Activated naive CD8-positive, alpha-beta T cell treated with anti-CD3 and anti-CD28 coated beads for 36 hours (primary cell): ENCODE measurements around the gene SCART1. TPM values are rescaled to one million over a fixed set of nuclear protein-coding genes. Genes with fewer than 3 reads are reported as not detected.
"Not testable (repeated sequence)": the region's sequence is repeated elsewhere in the genome, so short reads cannot be mapped to it uniquely, and the experiment has no call there.

Source experiments
- DNase-seq: peaks from one replicate; pipeline ENCODE4 v3.0.0; 2021
- H3K27ac Mint-ChIP-seq: one replicate; pipeline ENCODE4 v1.8.0; 2022; ENCODE audit warnings: mild to moderate bottlenecking, moderate library complexity, mixed read lengths
- H3K27me3 Mint-ChIP-seq: one replicate; pipeline ENCODE4 v1.8.0; 2022; ENCODE audit warnings: mild to moderate bottlenecking, mixed read lengths
- H3K36me3 Mint-ChIP-seq: one replicate; pipeline ENCODE4 v1.8.0; 2021; ENCODE audit warnings: mild to moderate bottlenecking, mixed read lengths
- H3K4me1 Mint-ChIP-seq: one replicate; pipeline ENCODE4 v1.8.0; 2021; ENCODE audit warnings: mixed read lengths
- H3K4me3 Mint-ChIP-seq: one replicate; pipeline ENCODE4 v1.8.0; 2022; ENCODE audit warnings: mild to moderate bottlenecking, moderate library complexity, mixed read lengths
- H3K9me3 Mint-ChIP-seq: one replicate; pipeline ENCODE4 v1.8.0; 2022; ENCODE audit warnings: mixed read lengths
- total RNA-seq, 2 experiments: library from RNA; stranded (reverse); gene quantifications; one replicate each; pipeline ENCODE4 v1.2.3, GENCODE V29; 2021

The SCART1 gene
- total RNA-seq, 2 experiments from 2014 or later: 0.28 to 0.45 TPM

- no peak for DNase-seq
- Mint-ChIP-seq H3K9me3 (peaks cover 5% of the 10 kb centered on the region), H3K4me3 (no peak overlapping the region), H3K27me3 (no peaks in the 10 kb centered on the region), H3K4me1 (no peaks in the 10 kb centered on the region), H3K36me3 (peaks cover 5% of the 10 kb centered on the region), H3K27ac (no peak overlapping the region)
Measured at GRCh38 chr10:133467286-133467911, 13.7 kb downstream of the SCART1 start.

GRCh38 chr10:133469205-133469604, 15.5 kb downstream of the SCART1 start:
- not testable (repeated sequence) for H3K4me1 Mint-ChIP-seq, DNase-seq, H3K27ac Mint-ChIP-seq, H3K9me3 Mint-ChIP-seq, H3K27me3 Mint-ChIP-seq, H3K36me3 Mint-ChIP-seq, H3K4me3 Mint-ChIP-seq

GRCh38 chr10:133471300-133472109, 17.8 kb downstream of the SCART1 start:
- peaks cover 13% of the 10 kb centered on the region for H3K4me1 Mint-ChIP-seq
- H3K27ac Mint-ChIP-seq: no peak overlapping the region
- no peak overlapping the region for H3K4me3 Mint-ChIP-seq
- H3K9me3 Mint-ChIP-seq: peaks cover 5% of the 10 kb centered on the region
- no peaks in the 10 kb centered on the region for H3K27me3 Mint-ChIP-seq
- peaks cover 5% of the 10 kb centered on the region for H3K36me3 Mint-ChIP-seq
- DNase-seq: no peak

DNA sequence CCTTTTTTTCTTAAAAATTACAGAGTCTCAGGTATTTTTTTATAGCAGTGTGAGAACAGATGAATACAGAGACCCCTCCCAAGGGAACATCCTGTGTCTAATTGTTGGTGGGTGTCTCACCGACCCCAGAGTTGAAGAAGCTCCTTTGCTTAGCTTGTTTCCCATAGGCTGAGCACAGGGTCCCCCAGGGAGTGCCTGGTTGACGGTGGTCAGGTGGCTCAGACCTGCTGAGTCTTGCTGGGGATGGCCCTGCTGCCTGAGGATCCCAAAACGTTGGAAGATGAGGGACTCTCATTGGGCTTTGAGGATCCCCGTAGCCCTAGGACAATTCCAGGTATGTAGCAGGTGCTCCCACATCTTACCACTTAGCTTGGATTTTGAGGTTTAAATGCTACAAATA, 19.5 kb downstream of the SCART1 start:
- no peaks in the 10 kb centered on the region for H3K27me3 Mint-ChIP-seq
- H3K4me3 Mint-ChIP-seq: no peak overlapping the region
- peaks cover 5% of the 10 kb centered on the region for H3K9me3 Mint-ChIP-seq
- peaks cover 13% of the 10 kb centered on the region for H3K4me1 Mint-ChIP-seq
- no peak for DNase-seq
- no peak overlapping the region for H3K27ac Mint-ChIP-seq
- H3K36me3 Mint-ChIP-seq: peaks cover 4% of the 10 kb centered on the region

DNA sequence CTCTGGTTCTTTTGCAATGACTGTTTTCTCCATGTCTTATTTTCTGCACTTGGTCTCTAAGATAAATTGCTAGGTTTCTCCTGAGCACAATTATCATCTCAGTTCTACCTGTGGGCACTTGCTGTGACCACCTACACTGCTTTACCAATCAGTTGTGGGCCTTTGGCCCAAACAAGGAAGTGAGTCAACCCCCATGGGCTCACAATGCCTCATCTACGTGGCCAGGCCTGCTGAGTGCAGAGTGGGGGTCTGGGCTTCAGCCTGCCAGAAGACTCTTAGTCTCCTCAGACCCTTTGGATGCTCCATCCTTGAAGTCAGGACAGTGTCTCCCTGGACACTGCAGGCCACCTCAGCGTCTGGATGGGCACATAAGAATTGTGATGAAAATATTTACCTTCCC, 20.3 kb downstream of the SCART1 start:
- H3K9me3 Mint-ChIP-seq: peaks cover 3% of the 10 kb centered on the region
- DNase-seq: no peak
- H3K36me3 Mint-ChIP-seq: peaks cover 3% of the 10 kb centered on the region
- H3K4me3 Mint-ChIP-seq: no peak overlapping the region
- no peak overlapping the region for H3K27ac Mint-ChIP-seq
- no peaks in the 10 kb centered on the region for H3K27me3 Mint-ChIP-seq
- H3K4me1 Mint-ChIP-seq: peaks cover 13% of the 10 kb centered on the region

- Mint-ChIP-seq H3K27me3 (no peaks in the 10 kb centered on the region), H3K4me1 (peaks cover 13% of the 10 kb centered on the region), H3K27ac (no peak overlapping the region), H3K4me3 (no peak overlapping the region), H3K36me3 (no peaks in the 10 kb centered on the region), H3K9me3 (no peaks in the 10 kb centered on the region)
- no peak for DNase-seq
Measured at GRCh38 chr10:133474665-133475424, 21.1 kb downstream of the SCART1 start.

- H3K27ac Mint-ChIP-seq: no peak overlapping the region
- H3K4me3 Mint-ChIP-seq: no peak overlapping the region
- no peaks in the 10 kb centered on the region for H3K36me3 Mint-ChIP-seq
- H3K4me1 Mint-ChIP-seq: peaks cover 13% of the 10 kb centered on the region
- no peaks in the 10 kb centered on the region for H3K27me3 Mint-ChIP-seq
- H3K9me3 Mint-ChIP-seq: no peaks in the 10 kb centered on the region
- no peak for DNase-seq
Measured at GRCh38 chr10:133475425-133475734, 21.6 kb downstream of the SCART1 start.

- no peak overlapping the region for H3K4me3 Mint-ChIP-seq
- DNase-seq: no peak
- H3K4me1 Mint-ChIP-seq: peaks cover 13% of the 10 kb centered on the region
- H3K27ac Mint-ChIP-seq: no peak overlapping the region
- no peaks in the 10 kb centered on the region for H3K36me3 Mint-ChIP-seq
- H3K27me3 Mint-ChIP-seq: no peaks in the 10 kb centered on the region
- no peaks in the 10 kb centered on the region for H3K9me3 Mint-ChIP-seq
Measured at GRCh38 chr10:133475821-133476640, 22.3 kb downstream of the SCART1 start.

DNA sequence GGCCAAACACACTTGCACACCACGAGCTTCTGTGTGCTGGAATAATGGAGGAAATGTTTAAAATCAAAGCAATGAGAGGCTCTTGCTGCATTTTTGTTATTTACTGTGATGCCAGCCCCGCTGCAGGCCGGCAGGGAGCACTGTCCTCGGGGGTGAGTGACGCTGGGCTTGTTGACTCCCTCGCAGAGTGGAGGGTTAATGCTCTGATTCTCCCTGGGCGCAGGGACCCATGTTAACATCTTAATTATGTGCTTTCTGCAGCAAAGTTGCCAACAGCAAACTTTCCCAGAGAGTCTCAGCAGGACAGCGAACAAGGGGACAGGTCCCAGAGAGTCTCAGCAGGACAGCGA, 22.9 kb downstream of the SCART1 start:
- Mint-ChIP-seq H3K9me3 (no peaks in the 10 kb centered on the region), H3K27ac (no peak overlapping the region), H3K4me1 (peaks cover 13% of the 10 kb centered on the region), H3K27me3 (no peaks in the 10 kb centered on the region), H3K36me3 (no peaks in the 10 kb centered on the region), H3K4me3 (no peak overlapping the region)
- DNase-seq: no peak

- no peaks in the 10 kb centered on the region for H3K27me3 Mint-ChIP-seq
- no peak overlapping the region for H3K27ac Mint-ChIP-seq
- H3K9me3 Mint-ChIP-seq: peaks cover 25% of the 10 kb centered on the region
- peaks cover 6% of the 10 kb centered on the region for H3K36me3 Mint-ChIP-seq
- H3K4me1 Mint-ChIP-seq: no peaks in the 10 kb centered on the region
- H3K4me3 Mint-ChIP-seq: no peak overlapping the region
- DNase-seq: no peak
Measured at GRCh38 chr10:133481086-133481643, 27.4 kb downstream of the SCART1 start.

GRCh38 chr10:133481657-133482056, 27.9 kb downstream of the SCART1 start:
- Mint-ChIP-seq H3K27me3 (no peaks in the 10 kb centered on the region), H3K4me3 (no peak overlapping the region), H3K27ac (no peak overlapping the region), H3K9me3 (peaks cover 28% of the 10 kb centered on the region), H3K36me3 (peaks cover 11% of the 10 kb centered on the region), H3K4me1 (no peaks in the 10 kb centered on the region)
- DNase-seq: no peak

DNA sequence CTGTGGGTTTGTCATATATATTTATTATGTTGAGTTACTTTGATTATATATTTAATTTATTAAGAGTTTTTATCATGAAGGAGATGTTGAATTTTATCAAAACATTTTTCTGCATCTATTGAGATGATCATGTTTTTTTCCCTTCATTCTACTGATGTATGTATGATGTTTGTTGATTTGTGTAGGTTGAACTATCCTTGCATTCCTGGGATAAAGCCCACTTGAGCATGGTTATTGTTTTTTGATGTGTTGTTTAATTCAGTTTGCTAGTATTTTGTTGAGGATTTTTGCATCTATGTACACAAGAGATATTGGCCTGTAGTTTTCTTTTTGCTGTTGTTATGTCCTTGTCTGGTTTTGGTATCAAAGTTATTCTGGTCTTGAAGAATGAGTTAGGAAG, 31.1 kb downstream of the SCART1 start:
- peaks cover 40% of the 10 kb centered on the region for H3K9me3 Mint-ChIP-seq
- H3K27me3 Mint-ChIP-seq: no peaks in the 10 kb centered on the region
- H3K27ac Mint-ChIP-seq: no peak overlapping the region
- no peak overlapping the region for H3K4me3 Mint-ChIP-seq
- no peak for DNase-seq
- H3K4me1 Mint-ChIP-seq: peaks cover under 1% of the 10 kb centered on the region
- H3K36me3 Mint-ChIP-seq: peaks cover 15% of the 10 kb centered on the region

DNA sequence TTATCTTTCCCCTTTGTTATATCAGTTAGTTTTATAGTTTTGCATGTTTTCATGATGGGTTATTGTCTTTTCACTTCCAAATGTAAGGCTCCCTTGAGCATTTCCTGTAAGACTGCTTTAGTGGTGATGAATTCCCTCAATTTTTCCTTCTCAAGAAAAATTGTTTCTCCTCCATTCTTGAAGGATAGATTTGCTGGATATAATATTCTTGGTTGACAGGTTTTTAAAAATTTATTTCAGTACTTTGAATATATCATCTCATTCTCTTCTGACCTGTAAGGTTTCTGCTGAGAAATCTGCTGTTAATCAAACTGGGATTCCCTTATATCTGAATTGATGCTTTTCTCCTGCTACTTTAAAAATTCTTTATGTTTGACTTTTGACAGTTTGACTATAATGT, 33.3 kb downstream of the SCART1 start:
- H3K27me3 Mint-ChIP-seq: no peaks in the 10 kb centered on the region
- H3K4me1 Mint-ChIP-seq: peaks cover 9% of the 10 kb centered on the region
- H3K36me3 Mint-ChIP-seq: peaks cover 20% of the 10 kb centered on the region
- peaks cover 44% of the 10 kb centered on the region for H3K9me3 Mint-ChIP-seq
- no peak for DNase-seq
- no peak overlapping the region for H3K27ac Mint-ChIP-seq
- no peak overlapping the region for H3K4me3 Mint-ChIP-seq

DNA sequence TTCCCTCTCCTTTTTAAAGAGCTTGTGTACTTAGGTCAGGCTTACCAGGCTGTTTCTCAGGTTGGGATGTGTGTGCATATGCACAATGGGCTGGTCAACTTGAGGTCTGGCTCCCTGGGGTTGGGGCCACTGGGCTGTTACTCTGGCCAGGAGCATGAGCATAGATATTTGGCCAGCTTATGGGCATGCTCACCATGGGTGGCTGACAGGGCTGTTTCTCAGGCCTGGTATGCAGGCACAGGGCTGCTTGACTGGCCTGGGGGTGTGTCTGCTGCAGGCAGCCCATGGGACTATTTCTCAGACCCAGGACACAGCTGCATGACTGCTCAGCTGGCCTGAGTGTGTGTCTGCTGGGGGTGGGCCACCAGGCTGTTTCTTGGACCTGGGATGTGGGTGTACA, 34.6 kb downstream of the SCART1 start:
- Mint-ChIP-seq H3K36me3 (peaks cover 20% of the 10 kb centered on the region), H3K4me1 (peaks cover 9% of the 10 kb centered on the region), H3K9me3 (peaks cover 38% of the 10 kb centered on the region), H3K27me3 (no peaks in the 10 kb centered on the region), H3K27ac (no peak overlapping the region), H3K4me3 (no peak overlapping the region)
- no peak for DNase-seq
